HAP-1 (cell line): ENCODE results near the gene TRIM46.

Experiments
- DNase-seq, 2 experiments: peaks; one replicate each; pipeline ENCODE4 v3.0.0-alpha.2; 2016 to 2020; ENCODE audit warnings: low spot score in 2 of 2
- H3K27me3 ChIP-seq: fragments of 250-450 bp; sonication (Bioruptor Pico); 2 replicates; pipeline ENCODE4 v1.5.1; 2020; ENCODE audit warnings: low read depth, mild to moderate bottlenecking, moderate library complexity
- H3K36me3 ChIP-seq: fragments of 250-450 bp; sonication (Bioruptor Pico); replicated peaks from 2 replicates; pipeline ENCODE4 v1.5.1; 2020; ENCODE audit warnings: mild to moderate bottlenecking
- H3K4me1 ChIP-seq: fragments of 250-450 bp; sonication (Bioruptor Pico); 2 replicates; pipeline ENCODE4 v1.5.1; 2020; ENCODE audit warnings: mild to moderate bottlenecking
- H3K4me3 ChIP-seq: fragments of 250-450 bp; sonication (Bioruptor Pico); 2 replicates; pipeline ENCODE4 v1.5.1; 2020; ENCODE audit warnings: mild to moderate bottlenecking, moderate library complexity
- H3K9me3 ChIP-seq: fragments of 250-450 bp; sonication (Bioruptor Pico); 2 replicates; pipeline ENCODE4 v1.5.1; 2020; ENCODE audit warnings: mild to moderate bottlenecking, moderate library complexity
- in situ Hi-C: fragments of 300-500 bp; cut with MboI; formaldehyde crosslinking; loops from 3 replicates; pipeline ENCODE4 v1.14.3; 2020; ENCODE audit warnings: low sequenced_read_pairs, inconsistent platforms, mixed read lengths

Gene TRIM46

DNA sequence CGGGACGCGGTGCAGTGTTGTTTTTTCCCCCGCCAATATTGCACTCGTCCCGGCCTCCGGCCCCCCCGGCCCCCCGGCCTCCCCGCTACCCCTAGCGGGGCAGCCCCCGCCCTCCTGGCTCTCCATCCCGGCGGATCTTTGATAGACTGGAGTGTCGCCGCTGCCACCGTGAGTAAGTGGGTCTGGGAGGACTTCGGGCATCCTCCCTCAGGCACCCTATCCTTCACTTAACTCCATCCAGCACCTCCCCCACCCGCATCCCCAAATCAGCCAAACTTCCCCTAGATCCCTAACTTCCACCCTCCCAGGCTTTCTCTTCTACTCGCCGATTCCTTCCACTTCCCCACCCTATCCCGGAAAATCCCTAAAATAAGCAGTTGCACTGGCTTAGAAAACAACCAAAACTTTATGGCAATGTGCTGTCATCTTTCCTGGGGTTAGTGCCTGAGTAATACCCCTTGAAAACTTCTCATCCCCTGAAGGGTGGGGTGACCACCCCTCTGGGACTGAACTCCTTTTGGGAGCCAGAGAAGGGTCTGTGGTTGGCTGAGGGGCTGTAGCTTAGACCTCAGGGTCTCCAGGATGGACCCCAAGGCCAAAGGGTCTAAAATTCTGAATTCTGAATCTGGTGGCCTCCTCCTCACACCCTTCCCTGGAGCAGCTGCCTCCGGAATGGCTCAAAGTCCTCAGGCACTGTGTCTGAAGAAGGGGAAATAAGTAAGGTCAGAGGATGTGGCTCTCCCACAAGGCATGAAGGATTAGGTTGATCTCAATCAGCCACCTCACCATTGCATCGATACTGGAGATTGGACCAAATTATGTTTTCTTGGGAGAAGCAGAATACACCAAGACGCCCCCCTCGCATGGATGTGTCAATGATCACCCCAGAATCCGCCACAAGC lies 21.8 kb downstream of the TRIM46 start:
- H3K36me3 ChIP-seq: peaks cover 40% of the 10 kb centered on the region
- H3K27me3 ChIP-seq: no peaks in the 10 kb centered on the region
- in situ Hi-C loops: no loop called here
- H3K4me1 ChIP-seq: peaks cover 22% of the 10 kb centered on the region
- no peaks in the 10 kb centered on the region for H3K9me3 ChIP-seq
- H3K4me3 ChIP-seq: peak overlapping the region; percentile 49
- DNase-seq: peak in 1 of 2 experiments; percentile 54

DNA sequence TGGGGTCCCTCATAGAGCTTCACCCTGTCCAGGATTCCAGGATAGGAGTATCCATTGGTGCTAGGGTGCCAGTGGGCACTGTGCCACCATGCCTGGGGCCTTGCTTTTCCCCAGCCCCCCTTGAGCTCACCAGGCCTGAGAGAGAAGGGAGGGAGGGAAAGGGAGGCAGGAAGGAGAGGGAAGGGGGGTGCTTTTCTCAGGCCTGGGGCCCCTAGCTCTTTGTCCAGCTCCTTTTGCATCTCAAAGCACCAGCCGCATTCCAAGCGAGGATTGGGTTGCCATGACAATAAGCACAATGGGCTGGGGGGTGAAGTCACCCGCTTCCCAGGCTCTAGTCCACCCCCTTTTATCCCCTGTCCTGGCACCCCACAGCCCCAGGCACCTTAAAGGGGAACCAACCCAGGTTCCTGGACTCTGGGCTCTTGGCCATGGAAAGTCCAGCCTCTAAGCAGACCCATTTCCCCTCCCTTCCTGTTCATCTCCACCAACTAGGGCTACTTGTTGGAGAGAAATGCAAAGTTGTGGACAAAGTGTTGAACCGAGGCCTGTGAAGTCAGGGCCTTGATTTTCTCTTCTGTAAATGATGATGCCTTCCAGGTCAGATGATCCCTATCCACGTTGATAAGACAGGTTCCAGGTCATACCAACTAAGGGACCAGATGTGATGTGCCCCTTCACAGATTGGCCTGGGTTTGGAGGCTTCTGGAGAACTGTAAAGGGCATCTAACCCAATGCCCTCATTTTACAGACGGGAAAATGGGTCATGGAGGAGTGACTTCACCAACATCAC lies 22.6 kb downstream of the TRIM46 start:
- Histone ChIP-seq H3K4me3 (peak overlapping the region; percentile 49), H3K36me3 (peaks cover 48% of the 10 kb centered on the region), H3K4me1 (peaks cover 22% of the 10 kb centered on the region), H3K9me3 (no peaks in the 10 kb centered on the region), H3K27me3 (no peaks in the 10 kb centered on the region)
- in situ Hi-C loops: no loop called here
- peak; percentile 91 to 95 for DNase-seq

DNA sequence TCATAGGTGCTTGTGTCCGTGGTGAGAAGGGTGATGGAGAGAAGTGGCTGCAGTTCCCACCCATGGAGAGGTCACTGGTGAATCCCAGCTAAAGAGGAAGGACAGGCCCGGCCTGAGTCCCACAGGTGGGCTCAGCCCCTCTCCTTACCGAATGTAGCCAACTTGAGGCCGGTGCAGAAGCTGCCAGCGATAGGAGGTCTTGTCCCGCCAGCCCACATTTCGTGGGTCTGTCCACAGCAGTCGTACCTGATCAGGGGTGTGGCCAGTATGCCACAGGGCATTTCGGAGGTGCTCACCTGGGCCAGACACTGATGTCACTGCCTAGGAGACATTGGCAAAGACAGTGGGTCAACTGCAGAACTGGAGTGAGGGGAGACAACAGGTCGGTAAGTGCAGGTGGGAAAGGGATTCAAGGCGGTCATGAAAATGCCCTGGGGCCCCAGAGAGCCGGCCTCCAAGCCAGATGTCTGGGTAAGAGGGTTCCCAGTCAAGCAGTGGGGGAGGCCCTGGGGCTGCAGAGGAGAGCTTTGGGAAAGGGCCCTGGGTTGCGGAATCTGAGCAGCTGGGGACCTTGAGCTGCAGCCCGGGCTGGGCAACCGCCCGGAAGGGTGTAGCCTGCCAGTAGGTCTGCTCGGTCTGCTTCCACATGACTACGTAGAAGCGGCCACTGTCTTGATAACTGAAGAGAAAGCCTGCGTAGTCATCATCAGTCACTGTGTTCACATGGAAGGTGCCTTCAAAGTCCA lies 23.4 kb downstream of the TRIM46 start:
- DNase-seq: no peak
- Histone ChIP-seq H3K4me1 (peaks cover 22% of the 10 kb centered on the region), H3K27me3 (no peaks in the 10 kb centered on the region), H3K4me3 (peak overlapping the region; percentile 49), H3K36me3 (peaks cover 56% of the 10 kb centered on the region), H3K9me3 (no peaks in the 10 kb centered on the region)
- in situ Hi-C loops: no loop called here

GRCh38 chr1:155197901-155198546 lies 24.4 kb downstream of the TRIM46 start:
- Histone ChIP-seq H3K27me3 (no peaks in the 10 kb centered on the region), H3K4me1 (peaks cover 20% of the 10 kb centered on the region), H3K36me3 (peaks cover 66% of the 10 kb centered on the region), H3K9me3 (no peaks in the 10 kb centered on the region), H3K4me3 (no peak overlapping the region)
- in situ Hi-C loops: no loop called here
- DNase-seq: no peak

GRCh38 chr1:155198547-155198906 lies 24.9 kb downstream of the TRIM46 start:
- Histone ChIP-seq H3K36me3 (peaks cover 71% of the 10 kb centered on the region), H3K4me3 (no peak overlapping the region), H3K27me3 (no peaks in the 10 kb centered on the region), H3K4me1 (peaks cover 17% of the 10 kb centered on the region), H3K9me3 (no peaks in the 10 kb centered on the region)
- in situ Hi-C loops: no loop called here
- DNase-seq: no peak

DNA sequence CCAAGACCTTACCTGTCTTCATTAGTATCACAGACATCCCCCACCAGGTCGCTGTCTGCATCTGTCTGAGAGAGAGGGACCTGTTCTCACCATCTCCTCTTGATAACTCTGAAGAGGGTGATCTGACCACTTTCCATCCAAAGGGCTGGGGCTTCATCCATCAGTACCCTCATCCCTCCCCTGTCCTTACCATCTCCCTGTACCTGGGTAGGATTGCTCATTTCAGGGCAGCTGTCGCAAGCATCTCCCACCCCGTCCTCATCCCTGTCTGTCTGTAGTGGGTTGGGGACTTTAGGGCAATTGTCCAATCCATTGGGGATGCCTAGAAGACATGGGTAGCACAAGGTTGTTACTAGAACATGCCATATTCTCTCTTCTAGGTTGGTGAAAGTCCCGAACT lies 26.1 kb downstream of the TRIM46 start:
- DNase-seq: no peak
- Histone ChIP-seq H3K9me3 (no peaks in the 10 kb centered on the region), H3K36me3 (peaks cover 75% of the 10 kb centered on the region)

DNA sequence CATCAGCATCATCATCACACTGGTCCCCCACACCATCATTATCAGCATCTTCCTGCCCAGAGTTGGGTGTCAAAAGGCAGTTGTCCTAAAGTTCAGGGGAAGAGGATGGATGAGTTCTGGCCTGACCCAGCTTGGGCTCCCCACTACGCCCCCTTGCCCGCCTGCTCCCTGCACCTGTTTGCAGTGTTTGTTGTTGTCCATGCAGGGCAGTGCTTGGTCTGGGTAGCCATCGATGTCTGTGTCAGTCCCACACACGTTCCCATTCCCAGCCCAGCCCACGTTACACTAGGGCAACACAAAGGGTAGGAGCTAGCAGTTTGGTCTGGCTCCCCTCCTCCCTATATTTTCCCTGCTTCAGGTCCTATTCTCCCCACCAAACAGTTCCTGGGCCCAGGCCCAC lies 27.3 kb downstream of the TRIM46 start:
- H3K9me3 ChIP-seq: no peaks in the 10 kb centered on the region
- no peak for DNase-seq
- H3K4me3 ChIP-seq: no peak overlapping the region
- H3K4me1 ChIP-seq: peaks cover 9% of the 10 kb centered on the region
- peaks cover 75% of the 10 kb centered on the region for H3K36me3 ChIP-seq
- in situ Hi-C loops: no loop called here
- no peaks in the 10 kb centered on the region for H3K27me3 ChIP-seq

More for the DNA sequence above, 26.1 kb downstream of the TRIM46 start:
- in situ Hi-C loops: no loop called here
- no peak overlapping the region for H3K4me3 ChIP-seq
- no peaks in the 10 kb centered on the region for H3K27me3 ChIP-seq
- H3K4me1 ChIP-seq: peaks cover 9% of the 10 kb centered on the region

GRCh38 chr1:155202198-155202597 lies 28.5 kb downstream of the TRIM46 start:
- no peak for DNase-seq
- Histone ChIP-seq H3K4me3 (no peak overlapping the region), H3K4me1 (peaks cover 4% of the 10 kb centered on the region), H3K27me3 (no peaks in the 10 kb centered on the region), H3K36me3 (peaks cover 67% of the 10 kb centered on the region), H3K9me3 (no peaks in the 10 kb centered on the region)
- in situ Hi-C loops: no loop called here

DNA sequence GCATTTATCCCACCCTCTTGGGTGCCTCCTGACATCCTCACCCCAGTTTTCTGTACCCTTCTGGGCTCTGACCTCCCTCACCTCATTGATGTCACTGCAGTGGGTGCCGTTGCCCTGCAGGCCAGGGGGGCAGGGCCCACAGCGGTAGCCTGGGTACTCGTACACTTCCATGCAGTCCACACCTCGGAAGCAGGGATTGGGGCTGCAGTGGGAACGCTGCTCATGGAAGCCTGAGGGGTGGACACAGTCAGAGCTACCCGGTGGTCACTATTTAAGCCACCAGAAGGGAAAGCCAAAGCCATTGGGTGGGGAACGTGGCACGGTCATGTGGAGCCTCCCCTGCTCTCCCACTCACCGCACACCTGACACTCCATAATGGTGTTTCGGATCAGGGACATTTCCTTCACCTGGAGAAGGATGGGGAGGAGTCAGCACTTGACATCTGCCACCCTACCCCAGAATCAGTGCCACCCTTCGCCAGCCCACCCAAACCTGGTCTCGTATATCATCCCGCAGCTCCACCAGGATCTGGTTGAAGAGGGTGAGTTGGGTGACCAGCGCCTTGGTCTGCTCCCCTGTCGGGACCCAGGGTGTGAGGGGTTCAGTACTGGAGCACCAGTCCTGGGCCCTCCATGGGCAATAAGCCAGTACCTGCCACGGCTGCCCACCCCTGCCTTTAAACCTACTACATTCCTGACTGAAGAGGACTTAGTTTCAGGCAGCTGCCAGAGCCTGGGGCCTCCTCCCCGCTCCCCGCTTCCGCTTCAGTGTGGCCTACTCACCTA lies 29.3 kb downstream of the TRIM46 start:
- peaks cover 60% of the 10 kb centered on the region for H3K36me3 ChIP-seq
- no peaks in the 10 kb centered on the region for H3K27me3 ChIP-seq
- H3K9me3 ChIP-seq: no peaks in the 10 kb centered on the region
- in situ Hi-C loops: no loop called here
- H3K4me3 ChIP-seq: no peak overlapping the region
- H3K4me1 ChIP-seq: peaks cover 11% of the 10 kb centered on the region
- no peak for DNase-seq

DNA sequence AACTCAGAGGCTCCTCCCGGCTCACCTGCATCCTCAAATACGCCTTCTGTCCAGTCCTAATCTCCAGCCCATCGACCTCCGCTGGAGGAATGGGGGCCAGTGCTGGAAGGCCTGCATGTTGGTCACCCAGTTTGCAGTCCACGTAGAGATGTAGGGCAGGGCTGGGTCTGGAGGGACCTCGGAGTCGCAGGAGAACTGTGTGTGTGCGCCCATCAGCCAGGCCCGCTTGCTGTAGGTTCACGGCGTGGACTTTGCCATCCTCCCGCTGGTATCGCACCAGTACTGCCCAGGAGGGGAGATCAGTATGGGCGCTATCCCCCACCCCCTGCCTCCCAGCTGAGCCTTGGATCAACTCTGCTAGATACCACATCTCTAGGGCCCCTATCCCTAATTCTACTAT lies 31.4 kb downstream of the TRIM46 start:
- no peaks in the 10 kb centered on the region for H3K9me3 ChIP-seq
- H3K27me3 ChIP-seq: no peaks in the 10 kb centered on the region
- peaks cover 40% of the 10 kb centered on the region for H3K36me3 ChIP-seq
- in situ Hi-C loops: no loop called here
- no peak for DNase-seq
- peaks cover 21% of the 10 kb centered on the region for H3K4me1 ChIP-seq
- H3K4me3 ChIP-seq: no peak overlapping the region

DNA sequence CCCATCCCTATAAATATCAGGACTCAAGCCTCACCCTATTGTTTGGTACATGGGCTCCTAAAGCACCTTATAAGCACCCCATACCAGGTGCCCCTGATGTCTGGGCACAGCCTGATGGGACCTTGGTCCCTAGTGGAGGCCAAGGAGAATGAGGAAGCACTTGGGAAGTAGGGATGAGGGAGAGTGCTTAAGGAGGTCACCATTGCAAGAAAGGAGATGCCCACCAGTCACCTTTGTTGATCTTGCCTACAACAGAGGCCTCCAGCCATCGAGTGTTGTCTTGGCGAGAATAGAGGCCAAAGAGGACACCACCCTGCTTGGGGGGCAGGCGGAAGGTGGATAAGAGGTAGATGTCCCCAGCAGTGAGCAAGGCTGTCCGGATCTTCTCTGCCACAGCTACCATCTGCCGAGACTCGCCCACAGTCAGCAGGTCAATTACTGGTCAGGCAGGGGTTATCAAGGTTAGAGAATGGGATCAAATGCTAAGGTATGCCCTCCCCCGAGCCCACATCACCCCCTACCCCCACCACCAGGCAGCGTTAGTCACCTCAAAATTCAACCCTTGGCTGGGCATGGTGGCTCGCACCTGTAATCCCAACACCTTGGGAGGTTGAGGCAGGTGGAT lies 32.4 kb downstream of the TRIM46 start:
- in situ Hi-C loops: no loop called here
- no peak for DNase-seq
- H3K4me1 ChIP-seq: peaks cover 21% of the 10 kb centered on the region
- H3K27me3 ChIP-seq: no peaks in the 10 kb centered on the region
- H3K9me3 ChIP-seq: no peaks in the 10 kb centered on the region
- no peak overlapping the region for H3K4me3 ChIP-seq
- H3K36me3 ChIP-seq: peaks cover 29% of the 10 kb centered on the region
